ENCODE results near the gene KIF1A.

DNA sequence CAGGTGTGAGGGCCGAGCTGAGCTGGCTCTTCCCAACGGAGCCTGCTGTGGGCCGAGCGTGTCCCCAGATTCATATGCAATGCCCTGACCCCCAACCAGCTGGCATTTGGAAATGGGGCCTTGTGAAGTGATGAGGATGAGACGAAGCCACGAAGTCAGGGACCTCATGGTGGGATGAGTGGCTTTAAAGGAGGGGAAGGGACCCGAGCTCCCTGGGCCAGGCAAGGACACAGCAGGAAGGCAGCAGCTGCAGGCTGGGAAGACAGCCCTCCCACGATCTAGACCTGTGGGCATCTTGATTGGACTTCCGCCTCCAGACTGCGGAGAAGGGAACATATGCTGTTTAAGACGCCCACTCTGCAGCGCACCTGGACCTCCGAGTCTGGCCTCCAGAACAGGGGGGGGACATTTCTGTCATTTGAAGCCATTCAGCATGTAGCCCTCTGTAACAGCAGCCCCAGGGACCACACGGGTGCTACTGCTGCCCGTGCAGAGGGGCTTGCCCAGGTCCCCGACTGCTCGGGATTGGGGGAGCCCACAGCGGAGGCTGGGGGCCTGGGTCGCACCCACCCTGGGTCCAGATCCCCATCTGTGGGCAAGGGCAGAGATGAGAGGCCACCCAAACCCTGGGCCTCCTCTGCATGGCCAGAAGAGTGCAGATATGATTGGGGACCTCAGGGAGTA is 27.2 kb downstream of the KIF1A start:
- TF ChIP-seq CTCF (conservative IDR thresholded peaks at IDR 0.05; ENCODE audit: low read depth, low read length) (no peak), EZH2phosphoT487 (IDR thresholded peaks at IDR 0.05; ENCODE audit: borderline replicate concordance, low read length) (no peak), EZH2 (IDR thresholded peaks at IDR 0.05; ENCODE audit: low read length, unreplicated experiment) (no peak)
